ENCODE results near the gene PILRB.
"Not testable (repeated sequence)": the region's sequence is repeated elsewhere in the genome, so short reads cannot be mapped to it uniquely, and the experiment has no call there.

The PILRB gene

DNA sequence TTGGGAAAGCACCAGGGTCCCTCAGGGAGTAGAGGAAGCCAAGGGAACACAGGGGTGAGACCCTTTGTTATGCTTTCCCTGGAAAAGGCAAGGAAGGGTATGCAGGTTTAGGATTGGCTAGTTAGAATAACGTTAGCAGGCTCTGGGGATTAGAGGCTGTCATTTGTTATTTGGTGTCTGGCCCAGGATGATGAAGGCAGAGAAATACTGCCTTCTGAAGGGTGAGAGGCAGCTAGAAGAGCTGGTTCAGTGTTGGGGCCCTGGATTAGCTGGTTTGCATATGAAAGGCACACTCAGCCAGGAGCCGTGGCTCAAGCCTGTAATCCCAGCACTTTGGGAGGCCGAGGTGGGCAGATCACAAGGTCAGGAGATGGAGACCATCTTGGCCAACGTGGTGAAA is 12.4 kb downstream of the PILRB start:
- DNase-seq (ENCODE audit: insufficient read length, low spot score) (no peak), FAIRE-seq (no peak)
- no peak for TF ChIP-seq POLR2A (IDR thresholded peaks at IDR 0.05; ENCODE audit: low read depth, low read length)
- TF ChIP-seq TAF1 (IDR thresholded peaks at IDR 0.05; ENCODE audit: low read depth, low read length), result no peak

GRCh38 chr7:100370746-100371145 is 12.8 kb downstream of the PILRB start:
- DNase-seq (ENCODE audit: insufficient read length, low spot score), result no peak
- FAIRE-seq, result no peak
- no peak for TF ChIP-seq POLR2AphosphoS5 (IDR thresholded peaks at IDR 0.05; ENCODE audit: low read depth, low read length)
- no peak for TF ChIP-seq SPI1 (IDR thresholded peaks at IDR 0.05; ENCODE audit: low read depth, low read length)
- no peak for TF ChIP-seq PAX5 (IDR thresholded peaks at IDR 0.05; ENCODE audit: insufficient read depth, low read length, severe bottlenecking)
- no peak for TF ChIP-seq POLR2A (IDR thresholded peaks at IDR 0.05; ENCODE audit: low read depth, low read length)
- no peak for TF ChIP-seq POU2F2 (IDR thresholded peaks at IDR 0.05; ENCODE audit: low read depth, low read length)
- no peak for TF ChIP-seq TAF1 (IDR thresholded peaks at IDR 0.05; ENCODE audit: low read depth, low read length)

- no peak for DNase-seq (ENCODE audit: insufficient read length, low spot score)
- TF ChIP-seq PAX5 (IDR thresholded peaks at IDR 0.05; ENCODE audit: insufficient read depth, low read length, severe bottlenecking) (no peak), POLR2A (IDR thresholded peaks at IDR 0.05; ENCODE audit: low read depth, low read length) (0 out of 2 replicates have a peak, but pooled peaks have one; percentile 10), SPI1 (IDR thresholded peaks at IDR 0.05; ENCODE audit: low read depth, low read length) (no peak), POLR2AphosphoS5 (IDR thresholded peaks at IDR 0.05; ENCODE audit: low read depth, low read length) (no peak)
- FAIRE-seq, result no peak
Measured at GRCh38 chr7:100371561-100372171, 13.7 kb downstream of the PILRB start.

- TF ChIP-seq POLR2A (IDR thresholded peaks at IDR 0.05; ENCODE audit: low read depth, low read length) (no peak), POU2F2 (IDR thresholded peaks at IDR 0.05; ENCODE audit: low read depth, low read length) (no peak), POLR2AphosphoS5 (IDR thresholded peaks at IDR 0.05; ENCODE audit: low read depth, low read length) (no peak), TAF1 (IDR thresholded peaks at IDR 0.05; ENCODE audit: low read depth, low read length) (no peak), PAX5 (IDR thresholded peaks at IDR 0.05; ENCODE audit: insufficient read depth, low read length, severe bottlenecking) (no peak)
- DNase-seq (ENCODE audit: insufficient read length, low spot score) (no peak), FAIRE-seq (no peak)
Measured at GRCh38 chr7:100372256-100372655, 14.3 kb downstream of the PILRB start.

DNA sequence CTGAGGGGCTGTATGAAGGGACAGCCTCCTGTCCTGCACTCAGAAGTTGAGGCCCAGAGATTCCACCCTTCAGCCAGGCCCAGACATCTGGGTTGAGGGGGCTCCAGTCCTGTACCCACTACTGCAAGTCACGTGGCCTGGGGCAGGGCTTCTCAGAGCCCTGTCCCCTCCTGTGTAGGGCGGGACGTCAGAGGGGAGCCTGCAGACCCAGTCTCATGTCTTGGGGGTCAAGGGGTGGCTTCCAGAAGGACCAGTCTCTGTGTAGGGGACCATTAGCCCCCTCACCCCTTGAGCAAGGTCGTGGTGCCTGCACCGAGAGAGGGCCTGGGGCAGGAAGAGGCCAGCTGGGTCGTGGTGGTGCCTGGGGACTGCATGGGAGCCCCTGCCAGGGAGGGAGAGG is 14.8 kb downstream of the PILRB start:
- no peak for TF ChIP-seq POLR2AphosphoS5 (IDR thresholded peaks at IDR 0.05; ENCODE audit: low read depth, low read length)
- no peak for TF ChIP-seq PAX5 (IDR thresholded peaks at IDR 0.05; ENCODE audit: insufficient read depth, low read length, severe bottlenecking)
- no peak for TF ChIP-seq TAF1 (IDR thresholded peaks at IDR 0.05; ENCODE audit: low read depth, low read length)
- no peak for TF ChIP-seq POU2F2 (IDR thresholded peaks at IDR 0.05; ENCODE audit: low read depth, low read length)
- no peak for TF ChIP-seq SPI1 (IDR thresholded peaks at IDR 0.05; ENCODE audit: low read depth, low read length)
- TF ChIP-seq POLR2A (IDR thresholded peaks at IDR 0.05; ENCODE audit: low read depth, low read length), result no peak
- DNase-seq (ENCODE audit: insufficient read length, low spot score), result no peak
- FAIRE-seq, result no peak

- TF ChIP-seq POLR2A (IDR thresholded peaks at IDR 0.05; ENCODE audit: low read depth, low read length) (no peak), TAF1 (IDR thresholded peaks at IDR 0.05; ENCODE audit: low read depth, low read length) (no peak), SPI1 (IDR thresholded peaks at IDR 0.05; ENCODE audit: low read depth, low read length) (no peak), PAX5 (IDR thresholded peaks at IDR 0.05; ENCODE audit: insufficient read depth, low read length, severe bottlenecking) (no peak), POU2F2 (IDR thresholded peaks at IDR 0.05; ENCODE audit: low read depth, low read length) (no peak), POLR2AphosphoS5 (IDR thresholded peaks at IDR 0.05; ENCODE audit: low read depth, low read length) (no peak)
- no peak for DNase-seq (ENCODE audit: insufficient read length, low spot score)
- no peak for FAIRE-seq
Measured at GRCh38 chr7:100373261-100373831, 15.4 kb downstream of the PILRB start, which contains the start of gene PILRA. PILRA (plus strand) TSS chr7:100373487; CDS start chr7:100373657, 170 bp downstream.

- not testable (repeated sequence) for DNase-seq (ENCODE audit: insufficient read length, low spot score)
- FAIRE-seq, result peak; percentile 81
Measured at GRCh38 chr7:100373870-100374598, 16.1 kb downstream of the PILRB start.

DNA sequence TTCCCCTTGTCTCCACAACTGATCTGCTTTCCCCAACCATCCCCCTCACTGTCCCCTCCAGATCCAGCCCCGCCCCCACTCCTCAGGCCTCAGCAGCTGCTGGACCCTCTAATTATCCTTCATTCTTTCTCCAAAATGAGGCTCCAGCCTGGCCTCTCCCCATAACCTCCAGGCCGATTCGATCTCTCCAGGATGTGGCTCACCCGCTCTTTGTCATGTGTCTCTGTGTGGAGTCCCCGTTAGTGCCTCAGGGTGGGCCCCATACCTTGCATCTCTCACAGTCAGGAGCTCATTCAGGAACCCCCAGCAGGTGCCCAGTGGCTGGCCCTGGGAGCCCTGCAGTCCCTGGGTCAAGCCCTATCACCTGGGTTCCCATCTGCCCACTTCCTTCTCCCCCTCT is 16.7 kb downstream of the PILRB start:
- DNase-seq (ENCODE audit: insufficient read length, low spot score) (no peak), FAIRE-seq (no peak)
- TF ChIP-seq TAF1 (IDR thresholded peaks at IDR 0.05; ENCODE audit: low read depth, low read length) (no peak), SPI1 (IDR thresholded peaks at IDR 0.05; ENCODE audit: low read depth, low read length) (no peak), POLR2A (IDR thresholded peaks at IDR 0.05; ENCODE audit: low read depth, low read length) (no peak), POLR2AphosphoS5 (IDR thresholded peaks at IDR 0.05; ENCODE audit: low read depth, low read length) (no peak), PAX5 (IDR thresholded peaks at IDR 0.05; ENCODE audit: insufficient read depth, low read length, severe bottlenecking) (no peak), POU2F2 (IDR thresholded peaks at IDR 0.05; ENCODE audit: low read depth, low read length) (no peak)

DNA sequence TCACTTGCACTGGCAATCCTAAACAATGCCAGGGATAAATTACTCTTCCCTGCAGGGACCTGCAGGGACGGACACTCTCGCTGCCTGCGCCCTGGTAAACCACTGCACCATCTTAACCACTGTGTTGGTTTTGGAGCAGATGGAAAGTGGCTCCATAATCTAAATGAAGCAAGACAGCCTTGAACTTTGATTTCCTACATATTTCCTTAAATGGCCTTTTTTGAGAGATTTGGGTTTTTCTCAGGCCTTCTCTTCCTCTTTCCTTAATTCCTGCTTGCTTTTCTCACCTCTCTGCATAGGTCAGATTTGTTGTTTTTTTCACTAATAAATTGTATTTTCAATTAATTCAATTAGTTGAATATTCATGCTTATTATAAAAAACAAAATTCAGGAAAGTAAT is 18.1 kb downstream of the PILRB start:
- no peak for TF ChIP-seq SPI1 (IDR thresholded peaks at IDR 0.05; ENCODE audit: low read depth, low read length)
- no peak for TF ChIP-seq POU2F2 (IDR thresholded peaks at IDR 0.05; ENCODE audit: low read depth, low read length)
- no peak for TF ChIP-seq TAF1 (IDR thresholded peaks at IDR 0.05; ENCODE audit: low read depth, low read length)
- TF ChIP-seq PAX5 (IDR thresholded peaks at IDR 0.05; ENCODE audit: insufficient read depth, low read length, severe bottlenecking), result no peak
- no peak for TF ChIP-seq POLR2AphosphoS5 (IDR thresholded peaks at IDR 0.05; ENCODE audit: low read depth, low read length)
- TF ChIP-seq POLR2A (IDR thresholded peaks at IDR 0.05; ENCODE audit: low read depth, low read length), result no peak
- DNase-seq (ENCODE audit: insufficient read length, low spot score), result no peak
- FAIRE-seq, result no peak
